ENCODE data around the gene ANKRD65.
A peak's percentile ranks its signal among the peaks of the same experiment; 100 is the strongest.
"Not testable (repeated sequence)": the region's sequence is repeated elsewhere in the genome, so short reads cannot be mapped to it uniquely, and the experiment has no call there.

ANKRD65 gene

GRCh38 chr1:1407636-1408318 is 13.3 kb downstream of the ANKRD65 start:
- peak overlapping the region; percentile 89 for H3K4me3 ChIP-seq (ENCODE audit: low read depth, low read length)
- peak; percentile 46 for DNase-seq
- H3K27me3 ChIP-seq (ENCODE audit: insufficient read depth, low read depth, severe bottlenecking) = no peaks in the 10 kb centered on the region
- no peak for TF ChIP-seq CTCF (IDR thresholded peaks at IDR 0.05; ENCODE audit: low read depth, low read length)
- H3K36me3 ChIP-seq = peaks cover 38% of the 10 kb centered on the region
- peak overlapping the region; percentile 94 for H3K27ac ChIP-seq
- H3K9me3 ChIP-seq (ENCODE audit: severe bottlenecking) = no peaks in the 10 kb centered on the region

- peak within 1 kb of the TSS; percentile 89 for H3K4me3 ChIP-seq (ENCODE audit: low read depth, low read length)
- H3K36me3 ChIP-seq = peaks cover 46% of the 10 kb centered on the region
- H3K27me3 ChIP-seq (ENCODE audit: insufficient read depth, low read depth, severe bottlenecking) = no peaks in the 10 kb centered on the region
- DNase-seq = peak; percentile 93
- no peak for TF ChIP-seq CTCF (IDR thresholded peaks at IDR 0.05; ENCODE audit: low read depth, low read length)
- no peaks in the 10 kb centered on the region for H3K9me3 ChIP-seq (ENCODE audit: severe bottlenecking)
- H3K27ac ChIP-seq = peak within 1 kb of the TSS; percentile 94
These were observed 14.0 kb downstream of the ANKRD65 start, which contains the start of gene MRPL20 for GRCh38 chr1:1406821-1407635. TSS of gene MRPL20 (minus strand) at chr1:1407293. CDS start at chr1:1407217, 76 bp downstream.

GRCh38 chr1:1406101-1406820 is 14.8 kb downstream of the ANKRD65 start:
- Histone ChIP-seq H3K27me3 (ENCODE audit: insufficient read depth, low read depth, severe bottlenecking) (no peaks in the 10 kb centered on the region), H3K9me3 (ENCODE audit: severe bottlenecking) (no peaks in the 10 kb centered on the region), H3K27ac (peak overlapping the region; percentile 94), H3K36me3 (peaks cover 53% of the 10 kb centered on the region), H3K4me3 (ENCODE audit: low read depth, low read length) (peak overlapping the region; percentile 89)
- DNase-seq = no peak
- no peak for TF ChIP-seq CTCF (IDR thresholded peaks at IDR 0.05; ENCODE audit: low read depth, low read length)

- H3K27me3 ChIP-seq (ENCODE audit: insufficient read depth, low read depth, severe bottlenecking) = no peaks in the 10 kb centered on the region
These were observed 17.4 kb downstream of the ANKRD65 start for GRCh38 chr1:1403653-1404052.

GRCh38 chr1:1402901-1403392 is 18.1 kb downstream of the ANKRD65 start:
- not testable (repeated sequence) for H3K27me3 ChIP-seq (ENCODE audit: insufficient read depth, low read depth, severe bottlenecking); H3K9me3 ChIP-seq (ENCODE audit: severe bottlenecking); H3K4me3 ChIP-seq (ENCODE audit: low read depth, low read length); DNase-seq
- peaks cover 71% of the 10 kb centered on the region for H3K36me3 ChIP-seq
- peak overlapping the region; percentile 75 for H3K27ac ChIP-seq

More at GRCh38 chr1:1403653-1404052, 17.4 kb downstream of the ANKRD65 start:
- DNase-seq = no peak
- peak overlapping the region; percentile 8; the same call in 1 of the 2 replicates for H3K27ac ChIP-seq
- no peak for TF ChIP-seq CTCF (IDR thresholded peaks at IDR 0.05; ENCODE audit: low read depth, low read length)
- H3K9me3 ChIP-seq (ENCODE audit: severe bottlenecking) = no peaks in the 10 kb centered on the region
- peaks cover 69% of the 10 kb centered on the region for H3K36me3 ChIP-seq
- H3K4me3 ChIP-seq (ENCODE audit: low read depth, low read length) = no peak overlapping the region

Measured in WERI-Rb-1 (cell line).